Activated CD8-positive, alpha-beta memory T cell treated with anti-CD3 and anti-CD28 coated beads for 36 hours (primary cell): ENCODE measurements around the gene MELTF. TPM values are rescaled to one million over a fixed set of nuclear protein-coding genes. Genes with fewer than 3 reads are reported as not detected.

Experiments
- CTCF ChIA-PET: fragments of 350-600 bp; sonication (Branson Sonifier 250); formaldehyde crosslinking; loops from one replicate; lab custom pipeline; 2021; ENCODE audit warnings: antibody characterized with exemption; lab: Charles Lee
- POLR2A ChIA-PET: fragments of 350-600 bp; sonication (Branson Sonifier 250); formaldehyde crosslinking; loops from one replicate; lab custom pipeline; 2021; ENCODE audit warnings: antibody characterized with exemption; lab: Charles Lee
- total RNA-seq, 2 experiments: library from RNA; stranded (reverse); gene quantifications; one replicate each; pipeline ENCODE4 v1.2.3, GENCODE V29; 2021

MELTF gene
- total RNA-seq, 2 experiments from 2014 or later = 3.0 to 3.1 TPM

- POLR2A ChIA-PET = no interaction called here
- CTCF ChIA-PET = interaction anchor here (1.3 to 2.3 kb wide), 2 partner anchors 8 to 23 kb away, joined by 6 to 13 read pairs; no protein-coding TSS in a partner anchor
Observed at GRCh38 chr3:197027896-197028727, 1.5 kb downstream of the MELTF start.

GRCh38 chr3:197027151-197027895 lies 2.3 kb downstream of the MELTF start:
- CTCF ChIA-PET = no interaction called here
- POLR2A ChIA-PET = no interaction called here

DNA sequence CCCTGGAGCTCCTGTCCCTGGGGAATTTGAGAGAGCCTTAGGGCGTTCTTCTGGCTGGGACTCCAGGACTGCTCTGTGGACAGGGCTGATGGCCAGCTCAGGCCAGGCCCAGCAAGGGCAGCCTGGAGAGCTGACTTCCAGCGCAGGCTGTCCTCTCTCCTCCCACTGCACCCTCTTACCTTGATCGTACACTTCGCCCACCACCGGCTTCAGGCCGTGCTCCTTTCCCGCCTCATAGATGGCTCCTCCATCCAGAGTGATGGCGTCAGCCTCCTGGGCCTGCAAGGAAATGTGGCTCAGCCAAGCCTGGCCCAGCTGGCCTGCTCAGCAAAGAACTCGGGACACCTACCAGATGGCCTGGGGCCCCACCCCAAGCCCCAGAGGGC lies 3.1 kb downstream of the MELTF start:
- ChIA-PET POLR2A (no interaction called here), CTCF (interaction anchor here (0.8 kb wide), 1 partner anchor 54 kb away, joined by 4 read pairs; no protein-coding TSS in a partner anchor)

GRCh38 chr3:197025736-197026480 lies 3.7 kb downstream of the MELTF start:
- ChIA-PET POLR2A (no interaction called here), CTCF (interaction anchor here (0.8 kb wide), 1 partner anchor 54 kb away, joined by 4 read pairs; no protein-coding TSS in a partner anchor)

- ChIA-PET POLR2A (no interaction called here), CTCF (no interaction called here)
Observed at GRCh38 chr3:197024881-197025735, 4.5 kb downstream of the MELTF start.

GRCh38 chr3:197023998-197024651 lies 5.5 kb downstream of the MELTF start:
- POLR2A ChIA-PET = no interaction called here
- CTCF ChIA-PET = no interaction called here

DNA sequence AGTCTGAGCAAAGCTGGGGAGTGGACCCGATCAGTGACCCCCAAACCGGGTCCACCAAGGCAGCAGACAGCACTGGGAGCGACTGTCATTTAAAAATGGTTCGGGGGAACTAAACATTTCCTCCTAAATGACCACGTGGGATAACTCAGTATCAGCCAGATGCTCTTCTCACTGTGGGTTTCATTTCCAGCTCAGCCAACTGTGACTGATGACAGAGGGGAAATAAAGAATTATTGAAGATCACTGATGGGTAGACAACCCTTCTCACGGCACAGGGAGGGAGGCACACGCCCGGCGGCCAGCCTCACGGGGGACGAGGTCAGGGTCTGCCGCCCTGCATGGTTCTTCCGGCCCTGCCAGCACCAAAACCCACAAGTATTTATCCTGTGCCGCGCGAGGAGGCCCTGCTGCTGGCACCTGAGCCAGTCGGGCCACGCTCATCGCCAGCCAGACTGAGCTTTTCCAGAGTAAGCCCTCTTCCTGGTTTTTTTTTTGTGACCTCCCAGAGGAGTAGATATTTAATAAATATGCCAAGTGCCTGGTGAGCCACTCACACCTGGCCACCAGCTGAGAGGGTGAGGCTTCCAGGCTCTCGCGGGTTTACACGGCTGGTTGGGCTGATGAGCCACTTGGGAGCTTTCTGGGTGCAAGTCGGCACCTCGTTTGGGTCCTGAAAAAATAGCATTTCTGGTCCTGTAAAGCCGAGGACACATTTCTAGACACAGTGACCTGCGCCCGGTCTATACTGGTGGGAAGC lies 6.2 kb downstream of the MELTF start:
- ChIA-PET POLR2A (no interaction called here), CTCF (no interaction called here)

GRCh38 chr3:197022405-197023231 lies 7.0 kb downstream of the MELTF start:
- ChIA-PET POLR2A (no interaction called here), CTCF (no interaction called here)

GRCh38 chr3:197021729-197022404 lies 7.8 kb downstream of the MELTF start:
- POLR2A ChIA-PET = no interaction called here
- CTCF ChIA-PET = interaction anchor here (2.4 kb wide), 1 partner anchor 7 kb away, joined by 6 read pairs; the partner anchor contains the start of gene MELTF

DNA sequence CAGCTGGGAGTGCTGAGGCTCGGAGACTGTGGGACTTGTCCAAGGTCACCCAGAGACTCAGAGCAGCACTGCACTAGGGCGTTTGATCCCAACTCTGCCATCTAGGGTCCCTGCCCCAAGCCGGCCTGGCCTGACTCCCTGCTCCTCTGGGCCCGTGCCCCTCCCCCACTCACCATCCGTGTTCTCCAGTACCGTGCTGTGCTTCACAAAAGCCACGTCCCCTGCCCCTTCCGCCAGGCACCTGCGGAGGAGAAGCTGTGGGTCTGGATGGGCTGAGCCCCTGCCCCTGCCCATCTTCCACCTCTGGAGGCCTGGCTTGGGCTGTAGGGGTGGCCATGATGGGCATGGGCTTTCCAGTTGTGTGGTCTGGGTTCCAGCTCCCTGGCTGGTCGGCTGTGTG lies 8.4 kb downstream of the MELTF start:
- POLR2A ChIA-PET = no interaction called here
- CTCF ChIA-PET = interaction anchor here (2.4 kb wide), 1 partner anchor 8 kb away, joined by 6 read pairs; the partner anchor contains the start of gene MELTF

GRCh38 chr3:197019535-197019934 lies 10.1 kb downstream of the MELTF start:
- POLR2A ChIA-PET = no interaction called here
- CTCF ChIA-PET = interaction anchor here (2.4 kb wide), 1 partner anchor 10 kb away, joined by 6 read pairs; the partner anchor contains the start of gene MELTF

DNA sequence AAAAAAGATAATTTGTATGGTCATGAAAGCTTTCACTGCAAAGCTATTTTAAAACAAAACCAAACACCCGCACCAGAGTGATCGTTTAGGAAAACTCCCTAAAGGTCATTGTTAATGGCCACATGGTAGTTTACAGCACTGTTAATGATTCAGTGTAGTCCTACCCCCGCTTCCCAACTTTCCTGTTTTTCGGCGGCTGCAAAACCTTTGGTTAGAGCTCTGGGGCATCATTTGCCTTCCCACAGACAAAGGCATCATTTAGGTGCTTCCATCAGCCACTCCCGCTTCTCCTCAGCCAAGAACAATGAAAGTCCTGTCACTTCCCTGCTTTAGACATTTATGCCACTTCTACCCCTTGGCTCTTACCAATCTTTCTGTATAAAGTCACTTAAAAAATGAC lies 10.6 kb downstream of the MELTF start:
- CTCF ChIA-PET = no interaction called here
- POLR2A ChIA-PET = no interaction called here

DNA sequence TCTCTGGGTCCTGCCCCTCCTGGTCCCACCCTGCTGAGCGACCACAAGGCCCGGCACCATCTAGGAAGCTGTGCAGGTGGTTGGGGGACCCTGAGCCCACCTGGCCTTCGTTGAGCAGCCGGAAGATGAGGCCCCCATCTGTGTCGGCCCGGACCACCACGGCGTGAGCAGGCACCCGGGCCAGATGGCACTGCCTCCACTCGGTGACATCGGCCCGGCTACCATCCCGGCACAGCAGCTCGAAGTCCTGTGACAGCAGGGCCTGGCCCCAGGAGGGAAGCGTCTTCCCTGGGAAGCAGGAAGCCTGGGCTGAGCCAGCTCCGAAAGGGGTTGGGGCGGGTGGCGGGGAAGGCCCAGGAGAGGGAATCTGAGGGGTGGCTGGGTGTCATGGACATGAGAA lies 12.6 kb downstream of the MELTF start:
- POLR2A ChIA-PET = no interaction called here
- CTCF ChIA-PET = interaction anchor here (1.5 to 1.9 kb wide), 2 partner anchors 12 kb away, joined by 5 to 6 read pairs; partner anchors contain the start of gene MELTF

DNA sequence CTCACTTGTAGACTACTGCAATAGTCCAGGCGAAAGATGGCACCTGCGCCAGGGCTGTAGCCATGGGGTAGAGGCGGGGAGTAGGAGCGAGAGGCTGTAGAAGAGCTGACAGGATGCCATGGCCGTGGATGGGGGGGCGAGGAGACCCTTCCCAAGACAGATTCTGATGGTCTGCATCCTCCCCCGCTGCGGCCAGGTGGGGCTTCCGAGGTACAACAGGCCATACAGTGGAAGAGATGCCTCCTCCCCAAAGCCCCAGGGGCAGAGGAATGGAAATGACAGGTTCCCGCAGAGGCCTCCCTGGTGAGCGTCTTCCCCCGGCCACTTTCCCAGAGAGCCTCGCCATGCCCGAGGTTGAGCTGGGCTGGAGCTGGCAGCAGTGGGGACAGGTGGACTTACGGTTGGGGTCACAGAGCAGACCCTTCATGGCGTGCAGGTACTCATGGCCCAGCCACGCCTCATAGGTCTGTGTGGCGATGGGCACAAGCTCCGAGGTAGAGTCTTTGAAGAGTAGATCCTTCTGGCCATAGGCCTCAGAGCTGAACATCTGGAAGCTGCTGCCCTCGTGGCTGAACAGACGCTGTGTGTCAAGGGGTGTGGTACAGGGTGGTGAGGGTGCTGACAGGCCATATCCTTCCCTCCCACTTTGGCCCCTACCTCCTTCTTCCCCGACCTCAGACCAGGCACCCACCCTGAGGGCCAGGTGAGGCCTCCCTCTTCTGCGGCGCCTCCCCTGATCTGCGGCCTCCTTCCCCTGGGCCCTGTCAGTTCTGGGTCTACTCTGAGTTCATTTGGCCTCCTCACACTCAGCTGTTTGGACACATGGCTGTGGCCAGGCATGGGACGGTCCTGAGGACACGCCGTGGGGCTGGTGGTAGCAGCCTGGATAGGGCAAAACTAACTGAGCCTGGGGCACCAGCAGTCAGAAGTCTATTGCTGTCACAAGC lies 13.6 kb downstream of the MELTF start:
- ChIA-PET POLR2A (no interaction called here), CTCF (interaction anchor here (1.5 kb wide), 1 partner anchor 11 kb away, joined by 5 read pairs; no protein-coding TSS in a partner anchor)
